Activated CD8-positive, alpha-beta T cell treated with anti-CD3 and anti-CD28 coated beads for 36 hours (primary cell): ENCODE results near the gene GNAL. TPM values are rescaled to one million over a fixed set of nuclear protein-coding genes. Genes with fewer than 3 reads are reported as not detected.

Source experiments
- ATAC-seq: fragments of 200-7000 bp; cut with Tn5 transposase; one replicate; pipeline ENCODE4 v1.10.0; 2021; ENCODE audit warnings: mild to moderate bottlenecking, moderate library complexity
- CTCF ChIA-PET: fragments of 350-600 bp; sonication (Branson Sonifier 250); formaldehyde crosslinking; loops from one replicate; lab custom pipeline; 2021; ENCODE audit warnings: antibody characterized with exemption; lab: Charles Lee
- POLR2A ChIA-PET: fragments of 350-600 bp; sonication (Branson Sonifier 250); formaldehyde crosslinking; loops from one replicate; lab custom pipeline; 2021; ENCODE audit warnings: antibody characterized with exemption; lab: Charles Lee
- DNase-seq: peaks from one replicate; pipeline ENCODE4 v3.0.0-alpha.2; 2020
- H3K27ac Mint-ChIP-seq: one replicate; pipeline ENCODE4 v1.8.0; 2021; ENCODE audit warnings: mild to moderate bottlenecking, mixed read lengths
- H3K27me3 Mint-ChIP-seq: one replicate; pipeline ENCODE4 v1.8.0; 2021; ENCODE audit warnings: mixed read lengths
- H3K36me3 Mint-ChIP-seq: one replicate; pipeline ENCODE4 v1.8.0; 2021; ENCODE audit warnings: low read depth, mixed read lengths
- H3K4me1 Mint-ChIP-seq: one replicate; pipeline ENCODE4 v1.8.0; 2021; ENCODE audit warnings: low read depth, mixed read lengths
- H3K4me3 Mint-ChIP-seq: one replicate; pipeline ENCODE4 v1.8.0; 2021; ENCODE audit warnings: mild to moderate bottlenecking, moderate library complexity, mixed read lengths
- H3K9me3 Mint-ChIP-seq: one replicate; pipeline ENCODE4 v1.8.0; 2021; ENCODE audit warnings: mixed read lengths
- intact Hi-C: fragments of 100-400 bp; cut with micrococcal nuclease; formaldehyde crosslinking; loops from one replicate; pipeline ENCODE4 v1.10.0; 2022
- total RNA-seq, 2 experiments: library from RNA; stranded (reverse); gene quantifications; one replicate each; pipeline ENCODE4 v1.2.3, GENCODE V29; 2021
- TF ChIP-seq, protein P1 (sequence below): fragments of 200-600 bp; IDR thresholded peaks from one replicate; pipeline ENCODE4 v1.8.0; 2022; ENCODE audit warnings: antibody characterized with exemption, mild to moderate bottlenecking

Gene GNAL
- total RNA-seq, 2 experiments from 2014 or later = 0.11 TPM; not detected in 1

- Mint-ChIP-seq H3K27me3 (no peaks in the 10 kb centered on the region), H3K27ac (no peak overlapping the region), H3K4me3 (no peak overlapping the region), H3K4me1 (no peaks in the 10 kb centered on the region), H3K9me3 (no peaks in the 10 kb centered on the region), H3K36me3 (no peaks in the 10 kb centered on the region)
- TF ChIP-seq, protein P1, sequence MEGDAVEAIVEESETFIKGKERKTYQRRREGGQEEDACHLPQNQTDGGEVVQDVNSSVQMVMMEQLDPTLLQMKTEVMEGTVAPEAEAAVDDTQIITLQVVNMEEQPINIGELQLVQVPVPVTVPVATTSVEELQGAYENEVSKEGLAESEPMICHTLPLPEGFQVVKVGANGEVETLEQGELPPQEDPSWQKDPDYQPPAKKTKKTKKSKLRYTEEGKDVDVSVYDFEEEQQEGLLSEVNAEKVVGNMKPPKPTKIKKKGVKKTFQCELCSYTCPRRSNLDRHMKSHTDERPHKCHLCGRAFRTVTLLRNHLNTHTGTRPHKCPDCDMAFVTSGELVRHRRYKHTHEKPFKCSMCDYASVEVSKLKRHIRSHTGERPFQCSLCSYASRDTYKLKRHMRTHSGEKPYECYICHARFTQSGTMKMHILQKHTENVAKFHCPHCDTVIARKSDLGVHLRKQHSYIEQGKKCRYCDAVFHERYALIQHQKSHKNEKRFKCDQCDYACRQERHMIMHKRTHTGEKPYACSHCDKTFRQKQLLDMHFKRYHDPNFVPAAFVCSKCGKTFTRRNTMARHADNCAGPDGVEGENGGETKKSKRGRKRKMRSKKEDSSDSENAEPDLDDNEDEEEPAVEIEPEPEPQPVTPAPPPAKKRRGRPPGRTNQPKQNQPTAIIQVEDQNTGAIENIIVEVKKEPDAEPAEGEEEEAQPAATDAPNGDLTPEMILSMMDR = no peak
- POLR2A ChIA-PET = no interaction called here
- intact Hi-C loops = no loop called here
- DNase-seq = no peak
- no peak for ATAC-seq
- CTCF ChIA-PET = no interaction called here
Observed at GRCh38 chr18:11802586-11802985, 113.5 kb downstream of the GNAL start.

DNA sequence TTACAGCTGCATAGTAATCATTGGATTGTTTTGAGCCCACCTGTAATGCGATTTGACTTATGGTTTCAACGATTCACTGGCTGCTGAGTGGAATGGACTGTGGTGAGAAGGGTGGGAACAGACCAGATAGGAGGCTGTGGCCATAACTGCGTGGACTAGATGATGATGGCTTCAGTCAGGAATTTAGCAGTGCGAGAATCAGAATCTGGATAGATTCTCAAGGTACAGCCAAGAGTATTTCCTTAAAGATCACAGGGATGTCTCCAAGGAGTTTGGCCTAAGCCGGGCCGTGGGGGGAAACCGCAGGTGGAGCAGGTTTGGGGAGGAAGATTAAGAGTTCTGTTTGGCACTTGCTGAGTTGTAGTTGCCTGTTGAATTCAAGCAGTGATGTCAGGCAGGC lies 118.2 kb downstream of the GNAL start:
- Mint-ChIP-seq H3K4me3 (no peak overlapping the region), H3K27me3 (peaks cover 1% of the 10 kb centered on the region), H3K27ac (no peak overlapping the region), H3K4me1 (no peaks in the 10 kb centered on the region), H3K9me3 (no peaks in the 10 kb centered on the region), H3K36me3 (no peaks in the 10 kb centered on the region)
- ChIA-PET POLR2A (no interaction called here), CTCF (no interaction called here)
- DNase-seq (no peak), ATAC-seq (no peak)
- TF ChIP-seq, protein P1 = no peak
- intact Hi-C loops = no loop called here

GRCh38 chr18:11808001-11808855 lies 119.2 kb downstream of the GNAL start:
- Mint-ChIP-seq H3K27me3 (peaks cover 1% of the 10 kb centered on the region), H3K27ac (no peak overlapping the region), H3K36me3 (no peaks in the 10 kb centered on the region), H3K4me3 (no peak overlapping the region), H3K9me3 (no peaks in the 10 kb centered on the region), H3K4me1 (no peaks in the 10 kb centered on the region)
- intact Hi-C loops = no loop called here
- TF ChIP-seq, protein P1 = no peak
- ATAC-seq (no peak), DNase-seq (no peak)
- CTCF ChIA-PET = no interaction called here
- POLR2A ChIA-PET = no interaction called here

GRCh38 chr18:11809895-11810294 lies 120.8 kb downstream of the GNAL start:
- POLR2A ChIA-PET = no interaction called here
- intact Hi-C loops = no loop called here
- Mint-ChIP-seq H3K4me3 (no peak overlapping the region), H3K27ac (no peak overlapping the region), H3K36me3 (no peaks in the 10 kb centered on the region), H3K4me1 (no peaks in the 10 kb centered on the region), H3K9me3 (no peaks in the 10 kb centered on the region), H3K27me3 (peaks cover 1% of the 10 kb centered on the region)
- CTCF ChIA-PET = no interaction called here
- TF ChIP-seq, protein P1 = no peak
- DNase-seq = no peak
- ATAC-seq = no peak

DNA sequence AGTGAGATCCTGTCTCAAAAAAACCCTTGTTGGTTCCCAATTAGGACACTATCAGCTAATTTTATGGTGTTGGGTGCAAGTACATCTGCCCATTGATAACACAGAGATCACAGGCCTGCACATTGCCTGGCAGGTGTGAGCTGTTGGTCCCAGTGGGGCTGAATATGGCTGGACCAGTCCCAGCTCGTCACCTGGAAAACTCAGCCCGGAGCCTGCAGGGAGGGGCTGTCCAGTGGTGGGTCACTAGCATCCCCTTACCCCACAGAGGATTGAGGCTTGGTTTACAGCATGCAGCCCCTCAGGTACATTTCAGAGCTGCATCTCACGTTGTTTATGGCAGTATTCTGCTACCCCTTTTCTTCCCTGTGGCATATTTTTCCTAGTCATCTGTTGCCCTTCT lies 121.3 kb downstream of the GNAL start:
- H3K36me3 Mint-ChIP-seq = no peaks in the 10 kb centered on the region

More for the DNA sequence above, 121.3 kb downstream of the GNAL start:
- no peak overlapping the region for H3K4me3 Mint-ChIP-seq
- DNase-seq = no peak
- intact Hi-C loops = no loop called here
- ChIA-PET CTCF (no interaction called here), POLR2A (no interaction called here)
- H3K4me1 Mint-ChIP-seq = no peaks in the 10 kb centered on the region
- no peaks in the 10 kb centered on the region for H3K9me3 Mint-ChIP-seq
- no peak for ATAC-seq
- no peak overlapping the region for H3K27ac Mint-ChIP-seq
- TF ChIP-seq, protein P1 = no peak
- H3K27me3 Mint-ChIP-seq = peaks cover 1% of the 10 kb centered on the region
